Measurements from ENCODE around the gene SPTSSA. TPM values are rescaled to one million over a fixed set of nuclear protein-coding genes. Genes with fewer than 3 reads are reported as not detected.

SPTSSA gene
- total RNA-seq, 1 donor from 2014 or later = 10.4 TPM

DNA sequence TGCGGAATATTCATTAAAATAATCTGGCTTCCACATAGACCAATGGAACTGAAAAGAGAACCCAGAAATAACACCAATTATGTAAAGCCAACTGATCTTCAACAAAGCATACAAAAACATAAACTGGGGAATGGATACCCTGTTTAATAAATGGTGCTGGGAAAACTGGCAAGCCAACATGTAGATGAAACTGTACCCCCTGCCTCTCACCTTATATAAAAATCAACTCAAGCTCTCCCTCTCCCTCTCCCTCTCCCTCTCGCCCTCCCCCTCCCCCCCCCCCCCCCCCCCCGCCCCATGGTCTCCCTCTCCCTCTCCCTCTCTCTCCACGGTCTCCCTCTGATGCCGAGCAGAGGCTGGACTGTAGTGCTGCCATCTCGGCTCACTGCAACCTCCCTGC lies 13.1 kb upstream of the SPTSSA start:
- H3K4me1 Mint-ChIP-seq = no peaks in the 10 kb centered on the region
- no peak for DNase-seq (ENCODE audit: low spot score in 2 of 2, unreplicated experiment in 2 of 2)
- H3K27ac Mint-ChIP-seq = no peak overlapping the region
- no peaks in the 10 kb centered on the region for H3K36me3 Mint-ChIP-seq
- H3K4me3 Mint-ChIP-seq = no peak overlapping the region
- TF ChIP-seq, protein P1, sequence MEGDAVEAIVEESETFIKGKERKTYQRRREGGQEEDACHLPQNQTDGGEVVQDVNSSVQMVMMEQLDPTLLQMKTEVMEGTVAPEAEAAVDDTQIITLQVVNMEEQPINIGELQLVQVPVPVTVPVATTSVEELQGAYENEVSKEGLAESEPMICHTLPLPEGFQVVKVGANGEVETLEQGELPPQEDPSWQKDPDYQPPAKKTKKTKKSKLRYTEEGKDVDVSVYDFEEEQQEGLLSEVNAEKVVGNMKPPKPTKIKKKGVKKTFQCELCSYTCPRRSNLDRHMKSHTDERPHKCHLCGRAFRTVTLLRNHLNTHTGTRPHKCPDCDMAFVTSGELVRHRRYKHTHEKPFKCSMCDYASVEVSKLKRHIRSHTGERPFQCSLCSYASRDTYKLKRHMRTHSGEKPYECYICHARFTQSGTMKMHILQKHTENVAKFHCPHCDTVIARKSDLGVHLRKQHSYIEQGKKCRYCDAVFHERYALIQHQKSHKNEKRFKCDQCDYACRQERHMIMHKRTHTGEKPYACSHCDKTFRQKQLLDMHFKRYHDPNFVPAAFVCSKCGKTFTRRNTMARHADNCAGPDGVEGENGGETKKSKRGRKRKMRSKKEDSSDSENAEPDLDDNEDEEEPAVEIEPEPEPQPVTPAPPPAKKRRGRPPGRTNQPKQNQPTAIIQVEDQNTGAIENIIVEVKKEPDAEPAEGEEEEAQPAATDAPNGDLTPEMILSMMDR (IDR thresholded peaks at IDR 0.05; ENCODE audit: unreplicated experiment) = no peak
- peaks cover 5% of the 10 kb centered on the region for H3K9me3 Mint-ChIP-seq
- H3K27me3 Mint-ChIP-seq (ENCODE audit: low read depth) = no peaks in the 10 kb centered on the region

DNA sequence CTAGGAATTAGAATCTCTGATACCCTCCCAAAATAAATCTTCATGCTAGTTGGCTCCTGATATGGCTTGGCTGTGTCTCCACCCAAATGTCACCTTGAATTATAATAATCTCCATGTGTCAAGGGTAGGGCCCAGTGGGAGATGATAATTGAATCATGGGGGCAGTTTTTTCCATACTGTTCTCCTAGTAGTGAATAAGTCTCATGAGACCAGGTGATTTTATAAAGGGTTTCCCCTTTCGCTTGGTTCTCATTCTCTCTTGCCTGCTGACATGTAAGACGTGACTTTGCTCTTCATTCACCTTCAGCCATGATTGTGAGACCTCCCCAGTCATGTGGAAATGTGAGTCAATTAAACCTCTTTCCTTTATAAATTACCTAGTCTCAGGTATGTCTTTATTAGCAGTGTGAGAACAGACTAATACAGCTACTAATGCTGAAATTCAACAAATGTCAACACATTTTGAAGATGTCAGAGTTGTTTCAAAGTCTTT lies 12.2 kb upstream of the SPTSSA start:
- H3K36me3 Mint-ChIP-seq = no peaks in the 10 kb centered on the region
- H3K27me3 Mint-ChIP-seq (ENCODE audit: low read depth) = no peaks in the 10 kb centered on the region
- H3K4me3 Mint-ChIP-seq = no peak overlapping the region
- H3K27ac Mint-ChIP-seq = no peak overlapping the region
- peaks cover 5% of the 10 kb centered on the region for H3K9me3 Mint-ChIP-seq
- DNase-seq (ENCODE audit: low spot score in 2 of 2, unreplicated experiment in 2 of 2) = no peak
- no peaks in the 10 kb centered on the region for H3K4me1 Mint-ChIP-seq
- TF ChIP-seq, protein P1 (IDR thresholded peaks at IDR 0.05; ENCODE audit: unreplicated experiment) = no peak

DNA sequence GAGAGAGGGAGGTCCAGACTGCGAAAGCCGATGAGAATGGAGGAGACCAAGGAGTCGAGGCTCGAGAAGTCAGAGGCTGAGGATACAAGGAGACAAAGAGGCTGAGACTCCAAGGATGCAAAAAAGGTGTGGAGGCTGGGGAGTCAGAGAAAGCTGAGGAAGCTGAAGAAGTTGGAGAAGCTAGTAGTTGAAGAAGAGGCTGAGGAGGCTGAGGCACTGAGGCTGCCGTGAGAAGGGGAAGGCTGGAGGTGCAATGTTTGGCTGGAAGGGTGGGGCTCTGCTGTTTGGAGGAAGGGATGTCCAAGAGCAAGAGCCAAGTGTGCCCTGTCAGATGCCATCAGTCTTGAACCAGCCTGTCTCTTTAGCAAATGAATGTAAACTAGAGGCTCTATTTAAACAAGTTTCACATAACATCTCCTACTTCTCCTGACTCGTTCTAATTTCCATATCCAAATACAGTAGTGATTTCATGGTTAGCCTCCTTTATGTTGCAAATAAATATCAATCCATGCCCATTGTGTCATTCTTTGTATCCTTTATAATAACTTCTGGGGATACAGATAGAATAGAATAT lies 10.8 kb upstream of the SPTSSA start:
- H3K9me3 Mint-ChIP-seq = peaks cover 5% of the 10 kb centered on the region

DNA sequence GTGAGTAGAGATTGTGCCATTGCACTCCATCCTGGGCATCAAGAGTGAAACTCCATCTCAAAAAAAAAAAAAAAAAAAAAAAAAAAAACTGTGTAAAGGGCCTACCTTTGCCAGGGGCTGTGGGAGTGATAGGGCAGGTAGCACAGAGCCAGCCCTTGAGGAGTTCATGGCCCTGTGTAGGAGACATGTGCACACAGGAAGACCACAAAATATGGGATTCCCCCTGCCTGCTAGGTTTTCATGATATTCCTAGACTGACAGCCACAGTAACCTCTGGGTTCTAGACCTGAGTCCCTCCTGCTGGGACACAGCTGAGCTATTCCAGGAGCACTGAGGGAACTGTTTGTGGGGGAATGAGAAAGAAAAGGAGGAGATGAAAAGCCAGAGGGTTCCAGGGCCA lies 8.3 kb upstream of the SPTSSA start:
- Mint-ChIP-seq H3K4me1 (no peaks in the 10 kb centered on the region), H3K4me3 (no peak overlapping the region), H3K27ac (no peak overlapping the region), H3K36me3 (no peaks in the 10 kb centered on the region), H3K27me3 (ENCODE audit: low read depth) (peaks cover 3% of the 10 kb centered on the region), H3K9me3 (no peaks in the 10 kb centered on the region)
- TF ChIP-seq, protein P1 (IDR thresholded peaks at IDR 0.05; ENCODE audit: unreplicated experiment) = no peak
- no peak for DNase-seq (ENCODE audit: low spot score in 2 of 2, unreplicated experiment in 2 of 2)

More for the DNA sequence above, 10.8 kb upstream of the SPTSSA start:
- no peaks in the 10 kb centered on the region for H3K4me1 Mint-ChIP-seq
- no peaks in the 10 kb centered on the region for H3K36me3 Mint-ChIP-seq
- H3K27me3 Mint-ChIP-seq (ENCODE audit: low read depth) = peaks cover 1% of the 10 kb centered on the region
- H3K4me3 Mint-ChIP-seq = no peak overlapping the region
- no peak overlapping the region for H3K27ac Mint-ChIP-seq
- TF ChIP-seq, protein P1 (IDR thresholded peaks at IDR 0.05; ENCODE audit: unreplicated experiment) = no peak
- DNase-seq (ENCODE audit: low spot score in 2 of 2, unreplicated experiment in 2 of 2) = no peak

DNA sequence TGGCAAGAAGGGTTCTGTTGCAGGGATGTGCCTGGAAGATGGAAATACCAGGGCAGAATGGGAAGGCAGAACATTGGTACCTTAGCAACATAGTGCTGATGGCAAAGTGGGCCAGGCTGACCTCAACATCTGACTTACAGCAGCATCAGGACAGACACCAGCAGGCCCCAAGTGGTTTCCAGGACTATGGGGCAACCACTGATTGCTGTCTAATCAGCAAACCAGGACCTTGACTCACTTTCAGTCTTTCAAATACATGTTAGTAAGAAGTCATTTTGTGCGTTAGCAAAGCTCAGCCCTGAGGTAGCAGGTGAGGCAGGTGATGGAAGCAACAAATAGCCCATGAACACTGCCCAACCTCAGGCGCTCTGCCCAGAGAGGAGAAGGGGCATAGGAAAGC lies 4.7 kb upstream of the SPTSSA start:
- Mint-ChIP-seq H3K9me3 (no peaks in the 10 kb centered on the region), H3K4me3 (no peak overlapping the region), H3K4me1 (peaks cover 2% of the 10 kb centered on the region), H3K27me3 (ENCODE audit: low read depth) (peaks cover 3% of the 10 kb centered on the region), H3K36me3 (no peaks in the 10 kb centered on the region), H3K27ac (no peak overlapping the region)
- TF ChIP-seq, protein P1 (IDR thresholded peaks at IDR 0.05; ENCODE audit: unreplicated experiment) = no peak
- no peak for DNase-seq (ENCODE audit: low spot score in 2 of 2, unreplicated experiment in 2 of 2)
